ENCODE data around the gene ARPC3. TPM values are rescaled to one million over a fixed set of nuclear protein-coding genes. Genes with fewer than 3 reads are reported as not detected.
A peak's percentile ranks its signal among the peaks of the same experiment; 100 is the strongest.

ARPC3 gene
- total RNA-seq: 84.5 TPM
- long read RNA-seq, transcript ARPC3-201 (7 exons, 1,014 nt): major isoform, 53 of 65 reads
- long read RNA-seq, partial matches to known transcripts: 9 of 65 reads
- long read RNA-seq, other reads (novel, unspliced or antisense): 3 of 65 reads

- H3K36me3 ChIP-seq: peaks cover 40% of the 10 kb centered on the region
- peak within 1 kb of the TSS; percentile 87 for H3K4me3 ChIP-seq
- H3K4me1 ChIP-seq: peaks cover 50% of the 10 kb centered on the region
- DNase-seq: peak; percentile 96
- peak within 1 kb of the TSS; percentile 94 for H3K27ac ChIP-seq (replicated peaks)
- peak; percentile 89 for TF ChIP-seq CTCF (IDR thresholded peaks at IDR 0.05; ENCODE audit: borderline replicate concordance)
- H3K9me3 ChIP-seq (replicated peaks): no peaks in the 10 kb centered on the region
- intact Hi-C loops (cut with micrococcal nuclease): no loop called here
- H3K27me3 ChIP-seq (ENCODE audit: low read depth): no peaks in the 10 kb centered on the region
These were observed at the start of gene ARPC3 for GRCh38 chr12:110449799-110450497. Gene ARPC3, minus strand, starts transcription at chr12:110450337. Its CDS starts 77 bp downstream, at chr12:110450260.

- H3K4me1 ChIP-seq: peaks cover 51% of the 10 kb centered on the region
- H3K27ac ChIP-seq (replicated peaks): peak overlapping the region; percentile 3
- H3K36me3 ChIP-seq: peaks cover 20% of the 10 kb centered on the region
- H3K27me3 ChIP-seq (ENCODE audit: low read depth): no peaks in the 10 kb centered on the region
- DNase-seq: no peak
- TF ChIP-seq CTCF (IDR thresholded peaks at IDR 0.05; ENCODE audit: borderline replicate concordance): no peak
- no peak overlapping the region for H3K4me3 ChIP-seq
- intact Hi-C loops (cut with micrococcal nuclease): no loop called here
- H3K9me3 ChIP-seq (replicated peaks): no peaks in the 10 kb centered on the region
These were observed 49.0 kb upstream of the ARPC3 start for GRCh38 chr12:110498984-110499706.

GRCh38 chr12:110475426-110475825 lies 25.3 kb upstream of the ARPC3 start:
- intact Hi-C loops (cut with micrococcal nuclease): no loop called here
- Histone ChIP-seq H3K27me3 (ENCODE audit: low read depth) (no peaks in the 10 kb centered on the region), H3K9me3 (replicated peaks) (no peaks in the 10 kb centered on the region), H3K4me1 (no peaks in the 10 kb centered on the region), H3K27ac (replicated peaks) (no peak overlapping the region), H3K36me3 (peaks cover 2% of the 10 kb centered on the region), H3K4me3 (no peak overlapping the region)
- DNase-seq: no peak
- TF ChIP-seq CTCF (IDR thresholded peaks at IDR 0.05; ENCODE audit: borderline replicate concordance): no peak

GRCh38 chr12:110468214-110469048 lies 18.3 kb upstream of the ARPC3 start, which contains the start of the genes FAM216A and GPN3:
Gene FAM216A, plus strand, starts transcription at chr12:110468845. Its CDS starts 31 bp downstream, at chr12:110468876.
Gene GPN3, minus strand, starts transcription at chr12:110468257. Its CDS starts 54 bp downstream, at chr12:110468203.
- DNase-seq: peak; percentile 95
- H3K4me3 ChIP-seq: peak within 1 kb of the TSS; percentile 93
- H3K27ac ChIP-seq (replicated peaks): peak within 1 kb of the TSS; percentile 97
- no peaks in the 10 kb centered on the region for H3K27me3 ChIP-seq (ENCODE audit: low read depth)
- peaks cover 16% of the 10 kb centered on the region for H3K36me3 ChIP-seq
- peaks cover 33% of the 10 kb centered on the region for H3K4me1 ChIP-seq
- intact Hi-C loops (cut with micrococcal nuclease): no loop called here
- H3K9me3 ChIP-seq (replicated peaks): no peaks in the 10 kb centered on the region
- no peak for TF ChIP-seq CTCF (IDR thresholded peaks at IDR 0.05; ENCODE audit: borderline replicate concordance)

GRCh38 chr12:110467847-110468213 lies 17.7 kb upstream of the ARPC3 start:
- no peak for TF ChIP-seq CTCF (IDR thresholded peaks at IDR 0.05; ENCODE audit: borderline replicate concordance)
- peaks cover 21% of the 10 kb centered on the region for H3K36me3 ChIP-seq
- no peak for DNase-seq
- no peaks in the 10 kb centered on the region for H3K9me3 ChIP-seq (replicated peaks)
- intact Hi-C loops (cut with micrococcal nuclease): no loop called here
- H3K27ac ChIP-seq (replicated peaks): peak overlapping the region; percentile 97
- H3K4me1 ChIP-seq: peaks cover 33% of the 10 kb centered on the region
- no peaks in the 10 kb centered on the region for H3K27me3 ChIP-seq (ENCODE audit: low read depth)
- H3K4me3 ChIP-seq: peak overlapping the region; percentile 93
